ENCODE results near the gene KLRF2.

GRCh38 chr12:9940375-9940774, 59.1 kb downstream of the KLRF2 start:
- TF ChIP-seq REST (IDR thresholded peaks at IDR 0.05; ENCODE audit: insufficient read depth in 1 of 2, low read depth in 2 of 2, low read length in 2 of 2) (no peak), POLR2AphosphoS5 (IDR thresholded peaks at IDR 0.05; ENCODE audit: low read depth, low read length) (no peak), TAF1 (IDR thresholded peaks at IDR 0.05; ENCODE audit: borderline replicate concordance, insufficient read depth, low read length) (no peak), FOXP2 (optimal IDR thresholded peaks at IDR 0.05; ENCODE audit: borderline replicate concordance, extremely low read depth, extremely low read length, insufficient read depth) (no peak)

All from PFSK-1 (cell line).